Dendritic cell treated with granulocyte-macrophage colony-stimulating factor and Interleukin-4, amounts not matched to agents 40 ng/mL and 50 ng/mL, for 4 days (primary cell): ENCODE results near the gene RASL11A.
"Not testable (repeated sequence)": the region's sequence is repeated elsewhere in the genome, so short reads cannot be mapped to it uniquely, and the experiment has no call there.

Experiments used
- H3K27ac Mint-ChIP-seq: one replicate; pipeline ENCODE4 v1.8.0; 2022; ENCODE audit warnings: mild to moderate bottlenecking, mixed read lengths
- H3K27me3 Mint-ChIP-seq: one replicate; pipeline ENCODE4 v1.8.0; 2022; ENCODE audit warnings: mild to moderate bottlenecking, mixed read lengths
- H3K36me3 Mint-ChIP-seq: one replicate; pipeline ENCODE4 v1.8.0; 2022; ENCODE audit warnings: low read depth, mixed read lengths
- H3K4me1 Mint-ChIP-seq: one replicate; pipeline ENCODE4 v1.8.0; 2022; ENCODE audit warnings: low read depth, mixed read lengths
- H3K4me3 Mint-ChIP-seq: one replicate; pipeline ENCODE4 v1.8.0; 2022; ENCODE audit warnings: mild to moderate bottlenecking, moderate library complexity, mixed read lengths
- H3K9me3 Mint-ChIP-seq: one replicate; pipeline ENCODE4 v1.8.0; 2022; ENCODE audit warnings: mixed read lengths
- intact Hi-C: fragments of 100-400 bp; cut with micrococcal nuclease; formaldehyde crosslinking; loops from one replicate; pipeline ENCODE4 v1.15.0; 2022

Gene RASL11A

GRCh38 chr13:27319404-27319803 is 48.8 kb downstream of the RASL11A start:
- Mint-ChIP-seq H3K36me3 (no peaks in the 10 kb centered on the region), H3K4me1 (peaks cover 9% of the 10 kb centered on the region), H3K27ac (no peak overlapping the region), H3K9me3 (no peaks in the 10 kb centered on the region), H3K4me3 (no peak overlapping the region), H3K27me3 (peaks cover 15% of the 10 kb centered on the region)
- intact Hi-C loops = no loop called here

GRCh38 chr13:27321468-27322431 is 51.1 kb downstream of the RASL11A start:
- no peak overlapping the region for H3K4me3 Mint-ChIP-seq
- no peak overlapping the region for H3K27ac Mint-ChIP-seq
- intact Hi-C loops = no loop called here
- peaks cover 3% of the 10 kb centered on the region for H3K4me1 Mint-ChIP-seq
- no peaks in the 10 kb centered on the region for H3K36me3 Mint-ChIP-seq
- peaks cover 12% of the 10 kb centered on the region for H3K27me3 Mint-ChIP-seq
- no peaks in the 10 kb centered on the region for H3K9me3 Mint-ChIP-seq

- H3K9me3 Mint-ChIP-seq, H3K4me3 Mint-ChIP-seq, H3K36me3 Mint-ChIP-seq, H3K4me1 Mint-ChIP-seq, H3K27ac Mint-ChIP-seq, intact Hi-C loops: not testable (repeated sequence)
- H3K27me3 Mint-ChIP-seq = peaks cover 10% of the 10 kb centered on the region
These were observed 51.8 kb downstream of the RASL11A start for GRCh38 chr13:27322443-27322842.
